NCI-H2171 (cell line): ENCODE results near the gene ACTR6.
"Not testable (repeated sequence)": the region's sequence is repeated elsewhere in the genome, so short reads cannot be mapped to it uniquely, and the experiment has no call there.

Source experiments
- DNase-seq: peaks from one replicate; lab custom pipeline; 2025; lab: John Stamatoyannopoulos, UW

ACTR6 gene

DNA sequence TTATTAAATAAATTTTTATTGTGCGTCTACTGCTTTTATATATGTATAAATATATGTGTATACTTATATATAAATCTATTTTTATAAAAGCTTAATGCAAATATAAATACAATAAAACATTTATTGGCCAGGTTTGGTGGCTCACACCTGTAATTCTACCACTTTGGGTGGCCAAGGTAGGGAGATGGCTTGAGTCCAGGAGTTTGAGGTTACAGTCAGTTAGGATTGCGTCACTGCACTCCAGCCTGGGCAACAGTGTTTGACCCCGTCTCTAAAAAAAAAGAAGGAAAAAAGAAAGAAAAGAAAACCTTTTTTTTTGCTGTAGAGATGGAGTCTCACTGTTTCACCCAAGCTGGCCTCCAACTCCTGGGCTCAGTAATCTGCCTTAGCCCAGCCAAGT lies 20.9 kb downstream of the ACTR6 start:
- DNase-seq = no peak

DNA sequence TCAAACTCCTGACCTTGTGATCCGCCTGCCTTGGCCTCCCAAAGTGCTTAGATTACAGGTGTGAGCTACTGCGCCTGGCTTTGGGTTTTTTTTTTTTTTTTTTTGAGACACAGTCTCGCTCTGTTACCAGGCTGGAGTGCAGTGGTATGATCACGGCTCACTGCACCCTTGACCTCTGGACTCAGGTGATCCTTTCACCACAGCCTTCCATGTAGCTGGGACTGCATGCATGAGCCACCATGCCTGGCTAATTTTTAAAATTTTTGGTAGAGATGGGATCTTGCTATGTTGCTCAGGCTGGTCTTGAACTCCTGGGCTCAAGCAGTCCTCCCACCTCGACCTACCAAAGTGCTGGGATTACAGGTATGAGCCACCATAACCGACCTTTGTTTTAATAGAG lies 21.6 kb downstream of the ACTR6 start:
- DNase-seq = not testable (repeated sequence)

DNA sequence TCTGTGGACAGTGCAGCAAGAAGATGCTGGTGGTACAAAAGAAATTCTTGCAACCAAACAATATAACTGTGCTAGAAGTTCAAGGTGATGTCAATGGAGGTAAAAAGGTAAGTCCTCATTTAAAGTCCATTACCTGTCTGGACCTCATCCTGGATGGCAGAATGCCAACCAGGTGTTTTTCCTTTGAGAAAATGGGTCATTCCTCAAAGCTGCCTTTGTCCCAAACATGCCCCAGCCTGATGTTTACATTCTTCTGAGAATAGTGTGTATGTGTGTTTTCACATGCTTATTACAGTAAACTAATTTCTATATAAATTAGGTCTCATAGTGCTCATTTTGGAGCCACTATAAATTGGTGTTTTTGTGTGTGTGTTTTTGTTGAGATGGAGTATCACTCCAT lies 24.9 kb downstream of the ACTR6 start:
- no peak for DNase-seq

DNA sequence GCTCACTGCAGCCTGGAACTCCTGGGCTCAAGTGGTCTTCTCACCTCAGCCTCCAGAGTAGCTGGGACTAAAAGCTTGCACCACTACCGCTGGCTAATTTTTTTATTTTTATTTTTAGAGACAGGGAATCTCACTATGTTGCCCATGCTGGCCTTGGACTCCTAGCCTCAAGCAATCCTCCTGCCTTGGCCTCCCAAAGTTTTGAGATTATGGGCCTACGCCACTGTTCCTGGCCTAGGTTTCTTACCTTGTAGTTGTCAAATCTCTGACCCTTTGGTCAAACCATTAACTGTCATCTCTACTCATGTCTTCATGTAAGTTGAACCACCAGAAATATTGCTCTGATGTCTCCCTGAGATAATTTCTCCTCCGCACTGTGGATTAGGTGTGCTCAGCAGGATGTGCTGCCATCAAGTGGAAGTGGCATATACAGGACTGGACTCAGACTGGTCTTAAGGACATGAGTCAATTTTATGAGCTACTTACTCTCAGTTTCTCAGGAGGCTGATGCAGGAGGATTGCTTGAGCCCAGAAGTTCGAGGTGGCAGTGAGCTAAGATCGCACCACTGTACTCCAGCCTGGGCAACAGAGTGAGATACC lies 28.5 kb downstream of the ACTR6 start:
- no peak for DNase-seq

DNA sequence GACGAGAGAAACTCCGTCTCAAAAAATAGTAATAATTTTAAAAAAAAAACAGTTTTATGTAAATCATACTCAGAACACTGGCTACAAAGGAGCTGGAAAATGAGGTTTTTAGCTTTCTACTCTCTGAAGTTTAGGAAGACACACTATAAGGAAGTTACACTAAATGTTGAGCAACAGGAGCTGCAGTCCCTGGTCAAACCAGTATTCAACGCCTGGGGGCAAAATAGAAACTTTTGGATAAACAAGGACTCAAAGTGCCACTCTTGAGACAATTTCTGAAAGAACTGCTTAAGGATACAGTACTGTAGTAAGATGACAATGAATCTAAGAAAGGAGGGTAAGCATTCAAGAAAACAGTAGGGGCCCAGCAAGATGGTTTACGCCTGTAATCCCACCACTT lies 29.3 kb downstream of the ACTR6 start:
- no peak for DNase-seq

DNA sequence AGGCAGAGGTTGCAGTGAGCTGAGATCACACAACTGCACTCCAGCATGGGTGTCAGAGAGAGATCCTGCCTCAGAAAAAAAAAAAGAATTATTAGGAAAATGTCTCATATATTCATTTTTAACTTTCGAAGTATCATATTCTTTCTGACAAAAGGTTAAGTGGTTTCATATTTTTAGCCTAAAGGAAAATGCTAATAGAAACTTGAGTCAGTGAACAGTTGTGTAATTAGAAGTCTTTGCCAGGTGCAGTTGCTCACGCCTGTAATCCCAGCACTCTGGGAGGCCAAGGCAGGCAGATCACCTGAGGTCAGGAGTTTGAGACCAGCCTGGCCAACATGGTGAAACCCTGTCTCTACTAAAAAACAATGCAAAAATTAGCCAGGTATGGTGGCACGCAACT lies 31.3 kb downstream of the ACTR6 start:
- not testable (repeated sequence) for DNase-seq

DNA sequence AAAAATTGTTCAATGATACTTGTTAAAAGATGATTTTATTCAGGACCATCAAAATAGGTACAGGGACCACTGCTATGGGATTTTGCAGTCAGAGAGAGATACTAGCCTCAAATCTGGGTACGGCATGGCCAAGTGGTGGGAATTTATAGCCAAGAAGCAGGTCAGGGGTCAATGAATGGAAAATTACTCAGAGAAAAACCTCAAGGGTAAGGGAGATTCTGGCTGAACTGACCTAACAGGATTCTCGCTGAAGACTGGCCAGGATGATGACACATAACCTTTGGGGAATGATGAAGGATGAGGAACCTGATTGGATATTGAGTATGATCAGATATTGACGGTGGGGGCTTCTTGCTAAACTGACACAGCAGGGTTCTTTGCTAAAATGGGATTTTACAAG lies 33.6 kb downstream of the ACTR6 start:
- no peak for DNase-seq

DNA sequence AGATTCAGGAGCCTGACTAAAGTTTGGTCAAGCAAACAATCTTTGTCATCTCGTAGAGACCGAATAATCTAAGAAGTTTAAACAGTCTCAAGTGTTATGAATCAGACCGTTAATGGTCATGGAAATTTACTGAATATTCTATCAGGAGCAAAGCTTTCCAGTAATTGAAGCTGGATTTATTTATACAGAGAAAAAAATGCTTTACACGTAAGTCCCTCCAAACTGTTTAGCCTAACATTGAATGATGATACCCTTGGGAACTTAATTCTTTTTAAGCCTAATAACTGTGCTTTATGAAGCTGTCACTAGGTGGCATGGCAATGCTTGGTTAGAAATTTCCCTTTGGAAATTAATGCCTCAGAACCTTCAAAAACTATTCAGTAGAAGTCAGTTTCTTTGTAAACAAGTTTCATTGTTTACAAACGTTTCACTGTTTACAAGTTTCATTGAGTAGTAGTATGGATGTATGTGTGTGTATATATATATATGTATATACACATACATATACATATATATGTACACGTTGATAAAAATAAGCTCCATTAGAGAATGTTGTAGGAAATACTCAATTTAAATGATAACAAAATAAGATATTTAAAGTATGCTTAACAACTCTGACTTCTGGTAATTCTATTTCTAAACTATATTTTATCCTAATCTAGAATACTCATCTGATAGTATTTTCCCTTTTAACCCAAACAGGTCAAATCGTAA lies 34.1 kb downstream of the ACTR6 start:
- peak; percentile 60 for DNase-seq

DNA sequence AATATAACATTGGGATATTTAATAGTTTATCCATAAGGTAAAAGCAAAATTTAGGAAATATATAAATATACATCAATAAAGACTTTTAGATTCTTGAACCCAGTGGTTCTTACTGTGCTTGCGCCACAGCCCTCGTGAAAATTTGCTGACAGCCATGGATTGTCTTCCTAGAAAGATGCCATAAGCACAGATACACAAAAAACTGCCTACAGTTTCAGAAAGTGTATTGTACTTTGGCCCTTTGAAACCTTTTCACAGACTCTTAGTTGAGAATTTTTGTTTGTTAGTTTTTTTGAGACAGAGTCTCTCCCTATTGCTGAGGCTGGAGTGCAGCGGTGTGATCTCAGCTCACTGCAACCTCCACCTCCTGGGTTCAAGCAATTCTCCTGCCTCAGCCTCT lies 38.2 kb downstream of the ACTR6 start:
- no peak for DNase-seq

DNA sequence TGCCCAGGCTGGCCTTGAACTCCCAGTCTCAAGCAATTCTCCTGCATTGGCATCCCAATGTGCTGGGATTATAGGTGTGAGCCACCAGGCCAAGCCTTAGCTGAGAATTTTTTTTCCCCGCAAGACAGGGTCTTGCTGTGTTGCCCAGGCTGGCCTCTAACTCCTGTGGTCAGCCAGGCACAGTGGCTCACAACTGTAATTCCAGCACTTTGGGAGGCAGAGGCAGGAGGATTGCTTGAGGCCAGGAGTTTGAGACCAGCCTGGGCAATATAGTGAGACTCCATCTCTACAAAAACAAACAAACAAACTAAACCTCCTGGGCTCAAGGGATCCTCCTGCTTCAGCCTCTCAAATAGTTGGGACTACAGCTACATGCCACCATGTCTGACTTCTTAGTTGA lies 39.0 kb downstream of the ACTR6 start:
- no peak for DNase-seq

DNA sequence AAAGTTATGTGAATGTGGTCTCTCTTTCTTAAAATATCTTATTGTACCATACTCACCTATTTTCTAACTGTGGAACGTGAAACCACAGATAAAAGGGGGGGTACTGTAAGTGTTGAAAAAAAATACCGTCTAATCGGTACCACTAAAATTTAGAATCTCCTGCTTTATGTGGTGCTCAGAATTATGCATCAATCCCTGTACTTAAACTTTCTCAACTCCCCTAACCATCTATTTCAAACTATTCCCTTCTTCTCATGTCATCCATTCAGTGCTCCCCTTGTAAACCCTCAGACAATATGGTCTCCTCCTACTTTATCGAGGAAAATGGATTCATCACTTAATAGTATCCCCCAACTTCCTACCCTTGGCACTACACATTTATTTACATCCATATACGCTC lies 42.5 kb downstream of the ACTR6 start:
- no peak for DNase-seq

DNA sequence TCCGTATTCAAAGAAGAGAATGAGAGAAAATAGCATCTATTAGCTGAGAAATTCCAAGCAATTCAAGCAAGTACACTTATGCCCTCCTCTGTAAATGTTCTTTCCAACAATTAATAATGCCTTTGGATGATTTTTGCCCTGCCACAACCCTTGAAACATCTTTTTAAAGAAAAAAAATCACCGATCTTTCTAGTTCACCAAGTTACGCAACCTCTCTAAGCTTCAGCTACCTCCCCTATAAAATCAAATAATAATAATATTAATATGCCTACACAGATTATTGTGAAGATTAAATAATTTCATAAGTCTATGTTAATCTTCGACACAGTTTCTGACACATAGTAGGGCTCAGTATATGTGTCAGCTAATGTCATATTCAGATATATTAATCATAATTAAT lies 47.1 kb downstream of the ACTR6 start:
- no peak for DNase-seq

DNA sequence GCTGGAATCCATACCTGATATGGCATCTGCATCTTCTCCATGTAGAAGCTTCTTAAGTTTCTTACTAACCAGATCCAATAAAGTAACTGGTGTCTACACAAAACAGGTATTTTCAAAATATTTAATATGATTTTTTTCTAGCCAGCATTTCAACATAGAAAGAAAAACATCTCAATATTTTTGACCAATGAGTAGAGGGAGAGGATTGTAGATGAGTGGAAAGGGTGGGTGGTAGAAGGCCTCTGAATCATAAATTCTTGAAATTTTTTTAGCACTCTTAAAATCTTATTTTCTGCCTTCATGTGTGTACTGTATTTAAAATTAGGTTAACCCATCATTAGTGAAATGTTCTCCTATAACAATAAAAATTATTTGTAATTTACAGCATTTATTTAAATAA lies 48.3 kb downstream of the ACTR6 start:
- no peak for DNase-seq

DNA sequence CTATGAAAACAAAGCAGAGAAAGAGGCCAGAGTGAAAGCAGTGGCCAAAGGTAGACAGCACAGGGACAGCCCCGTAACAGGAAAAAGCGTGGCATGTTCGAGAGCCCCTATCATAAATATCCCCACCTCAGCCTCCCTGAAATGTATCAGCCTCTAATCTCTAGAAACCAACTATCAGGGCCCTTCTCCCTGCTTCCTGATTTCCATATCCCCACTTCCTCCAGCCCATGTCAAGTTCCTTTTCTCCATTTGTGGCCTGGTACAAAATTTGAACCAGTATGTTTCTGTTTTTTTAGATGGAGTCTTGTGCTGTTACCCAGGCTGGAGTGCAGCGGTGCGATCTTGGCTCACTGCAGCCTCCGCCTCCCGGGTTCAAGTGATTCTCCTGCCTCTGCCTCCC lies 49.3 kb downstream of the ACTR6 start:
- DNase-seq = no peak

DNA sequence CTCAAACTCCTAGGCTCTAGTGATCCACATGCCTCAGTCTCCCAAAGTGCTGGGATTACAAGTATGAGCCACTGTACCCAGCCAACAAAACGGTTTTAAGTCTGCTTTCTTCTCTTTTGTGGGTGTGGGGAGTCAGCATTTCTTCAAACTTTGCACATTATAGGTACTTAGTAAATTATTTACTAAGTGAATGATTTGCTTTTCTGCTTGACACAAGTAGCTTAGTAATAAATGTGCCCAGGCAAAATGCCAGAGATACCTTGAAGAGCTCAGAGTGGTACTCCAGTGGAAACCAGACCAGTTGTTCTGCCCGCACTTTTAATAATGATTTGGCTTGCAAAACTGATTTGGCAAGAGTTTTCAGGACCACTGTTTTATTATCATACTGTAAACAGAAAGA lies 51.3 kb downstream of the ACTR6 start:
- no peak for DNase-seq

DNA sequence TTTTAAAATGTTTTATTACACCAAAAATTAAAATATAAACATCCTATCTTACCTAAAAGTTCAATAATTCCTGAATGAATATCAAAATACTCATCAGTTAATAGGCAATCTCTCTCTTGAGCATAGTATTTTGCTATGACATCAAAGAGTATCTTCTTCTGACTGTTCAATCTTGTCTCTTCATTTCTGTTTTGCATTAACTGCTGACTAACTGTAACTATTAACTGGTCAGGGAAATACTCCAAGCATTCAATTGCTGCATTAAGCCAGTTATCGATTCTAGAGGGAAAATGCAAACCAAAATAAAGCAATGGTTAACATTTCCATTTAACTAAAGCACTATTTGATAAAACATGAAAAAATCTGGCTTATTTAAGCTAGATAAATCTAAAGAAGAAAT lies 52.8 kb downstream of the ACTR6 start:
- no peak for DNase-seq

DNA sequence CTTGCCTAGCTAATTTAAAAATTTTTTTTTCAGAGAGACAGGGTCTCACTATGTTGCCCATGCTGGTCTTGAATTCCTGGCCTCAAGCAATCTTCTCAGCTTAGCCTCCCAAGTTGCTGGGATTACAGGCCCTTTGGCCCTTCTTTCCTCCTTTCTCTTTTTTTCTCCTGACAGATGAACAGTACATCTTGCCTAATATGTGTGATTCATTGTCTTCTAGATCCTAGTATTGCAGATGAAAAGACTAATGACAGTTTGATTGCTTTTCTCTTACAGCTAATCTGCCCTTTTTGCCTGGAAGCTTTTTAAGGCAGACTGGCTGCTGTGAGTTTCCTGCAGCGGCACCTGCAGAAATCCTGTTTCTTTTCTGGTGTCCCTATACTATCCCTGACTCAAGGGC lies 54.3 kb downstream of the ACTR6 start:
- no peak for DNase-seq

DNA sequence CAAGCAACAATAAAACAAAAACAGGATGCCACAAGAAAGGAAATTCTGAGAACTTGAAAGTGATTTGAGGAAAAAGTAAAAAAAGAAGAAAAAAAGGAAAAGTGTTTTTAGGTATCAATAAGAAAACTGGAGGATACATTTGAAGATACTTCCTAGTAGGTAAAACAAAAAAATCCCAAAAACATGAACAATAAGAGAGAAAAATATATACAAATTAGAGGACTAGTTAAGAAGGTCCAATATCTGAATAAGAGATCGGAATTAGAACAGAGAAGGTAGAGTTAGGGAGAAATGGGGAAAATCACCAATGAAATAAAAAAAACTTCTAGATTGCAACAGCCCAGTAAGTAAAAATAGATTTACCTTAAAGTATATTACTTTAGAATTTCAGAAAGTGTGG lies 57.5 kb downstream of the ACTR6 start:
- DNase-seq = no peak

DNA sequence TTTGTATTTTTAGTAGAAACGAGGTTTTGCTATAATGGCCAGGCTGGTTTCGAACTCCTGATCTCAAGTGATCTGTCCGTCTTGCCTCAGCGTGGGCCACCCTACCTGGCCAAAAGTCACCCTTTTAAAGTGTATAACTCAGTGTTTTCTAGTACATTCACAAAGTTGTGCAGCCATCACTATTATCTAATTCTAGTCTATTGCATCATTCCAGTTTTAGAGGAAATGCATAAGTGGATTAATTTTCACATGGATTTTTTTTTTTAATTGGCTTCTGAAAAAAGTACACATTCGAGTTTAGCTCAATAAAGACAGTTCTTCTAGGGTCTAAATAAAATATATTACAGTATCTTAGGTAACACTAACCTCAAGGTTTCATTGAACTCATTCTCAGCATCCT lies 62.5 kb downstream of the ACTR6 start:
- DNase-seq = no peak

DNA sequence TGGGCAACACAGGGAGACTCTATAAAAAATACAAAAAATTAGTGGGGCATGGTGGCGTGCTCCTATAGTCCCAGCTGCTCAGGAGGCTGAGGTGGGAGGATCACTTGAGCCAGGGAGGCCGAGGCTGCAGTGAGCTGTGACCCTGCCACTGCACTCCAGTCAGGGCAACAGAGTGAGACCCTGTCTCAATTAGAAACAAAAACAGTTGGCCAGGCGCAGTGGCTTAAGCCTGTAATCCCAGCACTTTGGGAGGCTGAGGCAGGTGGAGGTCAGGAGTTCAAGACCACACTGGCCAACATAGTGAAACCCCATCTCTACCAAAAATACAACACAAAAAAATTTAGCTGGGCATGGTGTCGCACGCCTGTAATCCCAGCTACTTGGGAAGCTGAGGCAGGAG lies 64.5 kb downstream of the ACTR6 start:
- not testable (repeated sequence) for DNase-seq

DNA sequence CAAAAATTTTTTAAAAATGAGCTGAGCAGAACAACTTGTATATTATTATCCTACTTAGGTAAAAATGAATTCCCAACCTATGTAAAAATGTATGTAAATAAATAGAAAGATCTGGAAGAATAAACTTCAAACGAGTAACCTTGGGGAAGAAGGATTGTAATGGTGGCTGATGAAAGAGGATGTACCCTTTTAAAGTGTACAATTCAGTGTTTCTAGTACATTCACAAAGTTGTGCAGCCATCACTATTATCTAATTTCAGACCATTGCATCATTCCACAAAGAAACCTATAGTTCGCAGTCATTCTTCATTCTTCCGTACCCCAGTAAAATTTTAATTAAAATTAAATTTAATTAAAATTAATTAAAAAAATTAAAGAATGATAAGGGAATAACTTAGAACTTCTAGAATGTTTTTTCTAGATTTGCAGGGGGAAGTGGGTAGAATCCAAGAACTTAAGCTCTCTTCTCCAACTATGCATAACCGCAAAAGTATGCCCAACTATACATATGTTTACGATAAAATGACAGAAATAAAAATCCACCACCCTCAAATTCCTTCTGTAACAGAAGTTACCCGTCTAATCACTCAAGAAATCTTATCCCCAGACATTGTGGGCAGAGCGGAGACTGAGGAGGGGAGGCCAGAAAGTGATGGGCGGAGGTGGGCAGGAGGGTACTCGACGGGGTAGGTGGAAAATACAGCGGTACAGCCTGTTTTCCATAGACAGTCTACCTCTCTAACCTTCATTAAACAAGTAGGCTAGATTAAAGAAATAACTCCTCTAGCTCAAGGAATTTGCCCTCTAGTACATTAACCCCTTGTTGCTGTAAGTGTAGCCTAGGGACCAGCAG lies 65.3 kb downstream of the ACTR6 start:
- no peak for DNase-seq

DNA sequence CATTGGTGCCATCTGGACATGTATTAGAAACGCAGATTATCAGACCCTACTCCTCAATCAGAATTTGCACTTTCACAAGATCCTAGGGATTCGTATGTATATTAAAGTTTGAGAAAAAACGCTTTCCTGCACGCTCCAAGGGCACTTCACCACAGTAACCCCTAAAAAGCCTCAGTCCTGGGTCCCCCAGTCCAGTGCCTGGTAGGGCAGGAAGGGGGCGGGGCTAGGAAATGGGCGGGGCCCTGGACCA lies 65.9 kb downstream of the ACTR6 start:
- DNase-seq = no peak

DNA sequence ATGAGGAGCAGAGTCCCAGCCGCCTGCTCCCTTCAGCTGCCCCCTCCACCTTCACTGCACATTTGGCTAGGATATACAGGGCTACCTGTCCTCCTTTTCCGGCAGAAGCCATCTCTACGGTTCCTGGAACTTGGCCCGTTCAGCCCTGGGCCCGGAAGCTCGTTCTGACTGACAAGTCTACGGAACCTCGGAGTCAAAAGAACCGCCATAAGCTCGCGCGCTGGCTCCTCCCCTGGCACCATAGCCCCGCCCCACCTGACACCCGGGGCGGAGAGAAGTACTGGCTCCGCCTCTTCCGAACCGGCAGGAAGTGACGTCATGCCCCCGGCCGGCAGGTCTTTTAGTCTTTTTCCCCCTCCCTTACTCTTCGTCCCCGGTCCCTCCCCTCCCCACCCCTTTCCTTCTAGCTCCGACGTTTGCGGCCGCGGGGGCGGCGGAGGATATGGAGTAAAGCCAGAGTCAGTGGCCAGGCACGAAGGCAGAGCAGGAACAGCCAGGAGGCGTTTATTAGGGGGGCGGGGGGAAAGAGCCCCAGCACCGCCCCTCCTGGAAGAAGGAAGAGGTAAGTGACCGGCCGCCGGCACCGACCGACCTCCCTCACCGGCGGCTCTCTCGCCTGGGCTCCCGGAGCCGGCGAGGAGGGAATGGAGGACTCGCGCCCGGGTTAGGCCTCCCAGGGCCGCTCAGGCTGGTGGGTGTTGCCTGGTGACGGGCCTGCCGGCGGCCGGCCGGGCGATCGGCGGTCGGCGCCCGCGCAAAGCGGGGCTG lies 66.4 kb downstream of the ACTR6 start, which contains the start of the genes DEPDC4 and SCYL2:
Gene DEPDC4 (minus strand): TSS at position 245 of the 768 bp plus-strand sequence. CDS start 3 bp downstream, at position 242.
Gene SCYL2 (plus strand): TSS at position 343 of the 768 bp plus-strand sequence. CDS start 15,794 bp downstream, outside the sequence.
- DNase-seq = peak; percentile 92
